Keratinocyte (primary cell): ENCODE measurements around the gene CABLES2. TPM values are rescaled to one million over a fixed set of nuclear protein-coding genes. Genes with fewer than 3 reads are reported as not detected.

ENCODE experiments used
- DNase-seq: peaks from one replicate; pipeline ENCODE4 v3.0.0-alpha.2; 2011; ENCODE audit warnings: low read depth, missing footprints, low spot score
- FAIRE-seq: peaks from 2 replicates; lab custom pipeline; 2011; peaks lifted over from hg19 to GRCh38; lab: Jason Lieb, UNC
- H2AFZ ChIP-seq: 2 replicates; pipeline ENCODE4 v1.6.0; 2012; ENCODE audit warnings: low read length, control low read depth, inconsistent platforms; ENCODE audit not compliant: control insufficient read depth
- H3K27ac ChIP-seq: 2 replicates; pipeline ENCODE4 v1.5.1; 2011; ENCODE audit warnings: low read length; ENCODE audit not compliant: control insufficient read depth, insufficient read depth
- H3K27me3 ChIP-seq: 3 replicates; pipeline ENCODE4 v1.6.0; 2011; ENCODE audit warnings: low read length; ENCODE audit not compliant: control insufficient read depth, insufficient read depth; ENCODE audit errors: extremely low read depth
- H3K36me3 ChIP-seq, 2 experiments: 2 replicates in 1 of 2; 3 replicates in 1 of 2; pipeline ENCODE4 v1.5.1; 2011; ENCODE audit warnings: low read length in 2 of 2, mild to moderate bottlenecking in 1 of 2; ENCODE audit not compliant: control insufficient read depth in 2 of 2, insufficient read depth in 2 of 2; ENCODE audit errors: extremely low read depth in 1 of 2
- H3K4me1 ChIP-seq: 3 replicates; pipeline ENCODE4 v1.5.1; 2011; ENCODE audit warnings: low read length; ENCODE audit not compliant: control insufficient read depth, insufficient read depth; ENCODE audit errors: extremely low read depth
- H3K4me2 ChIP-seq: 3 replicates; pipeline ENCODE4 v1.6.0; 2011; ENCODE audit warnings: low read depth, low read length; ENCODE audit not compliant: control insufficient read depth, insufficient read depth; ENCODE audit errors: extremely low read depth
- H3K4me3 ChIP-seq, 3 experiments: fragments of 200-600 bp in 1 of 3; sonication (generic) in 1 of 3; 2 replicates in 2 of 3; 3 replicates in 1 of 3; pipeline ENCODE4 v1.5.1; 2011 to 2016; ENCODE audit warnings: low read length in 3 of 3, mild to moderate bottlenecking in 3 of 3, control low read depth in 2 of 3, inconsistent platforms in 1 of 3, low read depth in 1 of 3, mixed read lengths in 1 of 3, mixed run types in 1 of 3, moderate library complexity in 1 of 3; ENCODE audit not compliant: control insufficient read depth in 2 of 3, insufficient read depth in 2 of 3; ENCODE audit errors: extremely low read depth in 1 of 3
- H3K79me2 ChIP-seq: 2 replicates; pipeline ENCODE4 v1.6.0; 2012; ENCODE audit warnings: low read length; ENCODE audit not compliant: control insufficient read depth, insufficient read depth
- H3K9ac ChIP-seq: 3 replicates; pipeline ENCODE4 v1.6.0; 2011; ENCODE audit warnings: low read length; ENCODE audit not compliant: control insufficient read depth, insufficient read depth; ENCODE audit errors: extremely low read depth
- H3K9me1 ChIP-seq: 3 replicates; pipeline ENCODE4 v1.6.0; 2011; ENCODE audit warnings: low read length; ENCODE audit not compliant: control insufficient read depth, insufficient read depth; ENCODE audit errors: extremely low read depth
- H3K9me3 ChIP-seq: 2 replicates; pipeline ENCODE4 v1.5.1; 2012; ENCODE audit warnings: low read depth, low read length; ENCODE audit not compliant: control insufficient read depth
- H4K20me1 ChIP-seq: 3 replicates; pipeline ENCODE4 v1.6.0; 2011; ENCODE audit warnings: low read length; ENCODE audit not compliant: control insufficient read depth, insufficient read depth; ENCODE audit errors: extremely low read depth
- EZH2 ChIP-seq: IDR thresholded peaks from one replicate; pipeline ENCODE4 v1.6.1; 2012; ENCODE audit warnings: inconsistent platforms, mild to moderate bottlenecking, low read length, moderate library complexity
- dilution Hi-C: fragments of 300-500 bp; cut with MboI; formaldehyde crosslinking; loops from one replicate; pipeline ENCODE4 v1.7.0; 2020; ENCODE audit warnings: low sequenced_read_pairs; ENCODE audit not compliant: extremely low pct_ligation_motif_present
- polyA plus RNA-seq, 5 experiments: library from polyadenylated mRNA; depleted of rRNA in 3 of 5; stranded (reverse) in 3 of 5; stranded (forward) in 1 of 5; unstranded in 1 of 5; fragments of >200 nt; gene quantifications; 1 replicate in 1 of 5; 2 replicates in 3 of 5; 3 replicates in 1 of 5; pipeline versions ENCODE4 v1.2.1 to v1.2.3, GENCODE V29; 2011 to 2012; ENCODE audit warnings: missing spikeins in 2 of 5, low read depth in 1 of 5, low replicate concordance in 1 of 5
- TF ChIP-seq, protein P1 (sequence below), 3 experiments: IDR thresholded peaks in 1 of 3; conservative IDR thresholded peaks in 1 of 3; optimal IDR thresholded peaks in 1 of 3; 2 replicates in 2 of 3; 3 replicates in 1 of 3; pipeline versions ENCODE3 to v1.5.1; 2011; ENCODE audit warnings: low read length in 3 of 3, mild to moderate bottlenecking in 3 of 3, moderate library complexity in 2 of 3, control low read depth in 1 of 3, inconsistent platforms in 1 of 3; ENCODE audit not compliant: insufficient read depth in 2 of 3; ENCODE audit errors: extremely low read depth in 1 of 3

Gene CABLES2
- polyA plus RNA-seq, 1 donor (not counting 4 experiments of a cell fraction or from before 2014, with no cell fraction given): 2.2 TPM

DNA sequence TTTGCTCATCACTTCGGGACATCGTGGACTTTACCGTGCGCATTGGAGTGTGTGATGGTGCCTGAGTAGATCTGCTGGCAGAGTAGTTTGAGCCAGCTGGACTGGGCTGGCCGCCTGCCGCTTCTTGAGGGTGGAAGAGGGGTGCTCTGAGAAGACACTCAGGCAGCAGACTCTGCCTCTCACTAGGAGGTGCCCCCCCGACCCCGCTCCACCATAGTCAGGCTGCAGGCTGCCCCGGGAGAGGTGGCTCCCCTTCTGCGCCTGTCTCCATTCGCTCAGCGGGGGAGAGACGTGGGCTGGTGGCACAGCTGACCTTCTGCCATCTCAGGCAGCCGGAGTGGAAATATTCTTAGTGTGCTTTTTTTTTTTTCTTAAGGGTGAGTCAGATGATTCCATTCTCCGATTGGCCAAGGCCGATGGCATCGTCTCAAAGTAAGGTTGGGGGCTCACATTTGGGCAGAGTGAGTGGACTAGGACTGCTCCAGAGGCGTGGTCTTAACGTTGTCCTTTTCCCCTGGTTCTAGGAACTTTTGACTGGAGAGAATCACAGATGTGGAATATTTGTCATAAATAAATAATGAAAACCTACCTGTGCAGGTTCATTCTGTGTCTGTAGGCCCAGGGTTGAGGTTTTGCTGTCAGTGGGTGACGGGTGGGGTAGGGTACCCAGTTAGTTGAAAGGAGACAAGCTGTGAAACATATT, 19.0 kb downstream of the CABLES2 start:
- dilution Hi-C loops: no loop called here
- peaks cover 18 to 25% of the 10 kb centered on the region in 2 experiments for H3K36me3 ChIP-seq
- H2AFZ ChIP-seq: no peak overlapping the region
- FAIRE-seq (no peak), DNase-seq (no peak)
- peak overlapping the region; percentile 71 for H3K27ac ChIP-seq
- H3K4me1 ChIP-seq: peaks cover 18% of the 10 kb centered on the region
- TF ChIP-seq, protein P1, sequence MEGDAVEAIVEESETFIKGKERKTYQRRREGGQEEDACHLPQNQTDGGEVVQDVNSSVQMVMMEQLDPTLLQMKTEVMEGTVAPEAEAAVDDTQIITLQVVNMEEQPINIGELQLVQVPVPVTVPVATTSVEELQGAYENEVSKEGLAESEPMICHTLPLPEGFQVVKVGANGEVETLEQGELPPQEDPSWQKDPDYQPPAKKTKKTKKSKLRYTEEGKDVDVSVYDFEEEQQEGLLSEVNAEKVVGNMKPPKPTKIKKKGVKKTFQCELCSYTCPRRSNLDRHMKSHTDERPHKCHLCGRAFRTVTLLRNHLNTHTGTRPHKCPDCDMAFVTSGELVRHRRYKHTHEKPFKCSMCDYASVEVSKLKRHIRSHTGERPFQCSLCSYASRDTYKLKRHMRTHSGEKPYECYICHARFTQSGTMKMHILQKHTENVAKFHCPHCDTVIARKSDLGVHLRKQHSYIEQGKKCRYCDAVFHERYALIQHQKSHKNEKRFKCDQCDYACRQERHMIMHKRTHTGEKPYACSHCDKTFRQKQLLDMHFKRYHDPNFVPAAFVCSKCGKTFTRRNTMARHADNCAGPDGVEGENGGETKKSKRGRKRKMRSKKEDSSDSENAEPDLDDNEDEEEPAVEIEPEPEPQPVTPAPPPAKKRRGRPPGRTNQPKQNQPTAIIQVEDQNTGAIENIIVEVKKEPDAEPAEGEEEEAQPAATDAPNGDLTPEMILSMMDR (optimal IDR thresholded peaks at IDR 0.05 in 1 of 3, IDR thresholded peaks at IDR 0.05 in 1 of 3, conservative IDR thresholded peaks at IDR 0.05 in 1 of 3; ENCODE audit: extremely low read depth in 1 of 3, insufficient read depth in 2 of 3, low read length in 3 of 3): no peak
- TF ChIP-seq EZH2: no peak
- no peaks in the 10 kb centered on the region for H3K9me3 ChIP-seq
- peak overlapping the region; percentile 93 for H3K9ac ChIP-seq
- peak overlapping the region; percentile 72 for H3K4me2 ChIP-seq
- no peaks in the 10 kb centered on the region for H3K27me3 ChIP-seq
- peak overlapping the region; percentile 89 to 99 (median 90) for H3K4me3 ChIP-seq
- peaks cover 59% of the 10 kb centered on the region for H3K79me2 ChIP-seq
- no peaks in the 10 kb centered on the region for H3K9me1 ChIP-seq
- peaks cover 10% of the 10 kb centered on the region for H4K20me1 ChIP-seq

DNA sequence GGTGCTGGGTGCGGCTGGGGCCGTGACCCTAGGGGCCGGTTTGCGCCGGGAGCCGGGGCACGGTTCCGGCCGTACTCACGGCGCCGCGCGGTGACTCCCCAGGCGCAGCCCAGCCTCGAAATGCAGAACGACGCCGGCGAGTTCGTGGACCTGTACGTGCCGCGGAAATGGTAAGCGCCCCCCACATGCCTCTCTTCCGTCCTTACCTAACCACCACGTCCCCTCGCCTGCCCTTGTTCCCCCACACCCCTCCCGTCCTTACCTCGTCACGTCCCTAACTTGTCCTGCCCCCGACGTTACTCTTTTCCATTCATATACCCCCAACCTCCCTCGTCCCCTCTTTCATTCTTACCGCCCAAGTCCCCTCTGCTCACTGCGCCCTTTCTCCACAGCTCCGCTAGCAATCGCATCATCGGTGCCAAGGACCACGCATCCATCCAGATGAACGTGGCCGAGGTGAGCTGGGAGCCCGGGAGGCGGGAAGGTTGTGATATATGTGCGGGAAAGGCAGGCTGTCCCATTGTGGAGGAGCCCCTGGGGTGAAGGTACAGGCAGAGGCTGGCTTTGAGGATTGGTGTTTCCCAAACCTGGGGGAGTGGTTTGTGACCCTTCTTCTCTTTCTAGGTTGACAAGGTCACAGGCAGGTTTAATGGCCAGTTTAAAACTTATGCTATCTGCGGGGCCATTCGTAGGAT, 19.7 kb downstream of the CABLES2 start:
- Histone ChIP-seq H3K27ac (peak overlapping the region; percentile 71), H3K4me2 (peak overlapping the region; percentile 72), H4K20me1 (peaks cover 10% of the 10 kb centered on the region), H3K27me3 (no peaks in the 10 kb centered on the region), H3K9me3 (no peaks in the 10 kb centered on the region), H3K36me3 (peaks cover 21 to 27% of the 10 kb centered on the region in 2 experiments), H3K9me1 (no peaks in the 10 kb centered on the region), H3K4me3 (peak overlapping the region; percentile 89 to 99 (median 90)), H3K9ac (peak overlapping the region; percentile 93), H3K4me1 (peaks cover 18% of the 10 kb centered on the region), H2AFZ (peak overlapping the region; percentile 33), H3K79me2 (peaks cover 59% of the 10 kb centered on the region)
- FAIRE-seq (no peak), DNase-seq (no peak)
- TF ChIP-seq, protein P1 (optimal IDR thresholded peaks at IDR 0.05 in 1 of 3, IDR thresholded peaks at IDR 0.05 in 1 of 3, conservative IDR thresholded peaks at IDR 0.05 in 1 of 3; ENCODE audit: extremely low read depth in 1 of 3, insufficient read depth in 2 of 3, low read length in 3 of 3): no peak
- no peak for TF ChIP-seq EZH2
- dilution Hi-C loops: no loop called here
